Activated B cell treated with CpG ODN at 0.5 μM for 24 hours (primary cell): Measurements from ENCODE around the gene OR2J3. TPM values are rescaled to one million over a fixed set of nuclear protein-coding genes. Genes with fewer than 3 reads are reported as not detected.

Experiments used
- total RNA-seq: library from RNA; stranded (reverse); gene quantifications from 2 replicates; pipeline ENCODE4 v1.2.3, GENCODE V29; 2022

The OR2J3 gene
- total RNA-seq, 1 donor from 2014 or later = not detected

Other genes with a start within 250 kb of the OR2J3 start
- 59.5 and 64.8 TPM in 2 replicates for gene TRIM27, start 184.1 kb upstream of the OR2J3 start, total RNA-seq
- 0.31 TPM in 1 of 2 replicates, not detected in the other for gene ZNF311, start 102.7 kb upstream of the OR2J3 start, total RNA-seq
- gene OR2W1, start 62.9 kb upstream of the OR2J3 start, total RNA-seq = not detected in 2 replicates
- gene OR2B3, start 20.7 kb upstream of the OR2J3 start, total RNA-seq = not detected in 2 replicates
- not detected in 2 replicates for gene OR2J1, start 8.6 kb upstream of the OR2J3 start, total RNA-seq
- not detected in 2 replicates for gene OR2J2, start 62.8 kb downstream of the OR2J3 start, total RNA-seq
- gene OR14J1, start 193.6 kb downstream of the OR2J3 start, total RNA-seq = not detected in 2 replicates